Sigmoid colon (tissue), 4 donors: Measurements from ENCODE around the gene ZNRD2.

Source experiments
- EP300 ChIP-seq, 4 donors: sonication (generic); formaldehyde crosslinking; IDR thresholded peaks; one replicate each; pipeline ENCODE4 v1.6.1; 2017; ENCODE audit warnings: antibody characterized with exemption in 4 of 4
- POLR2AphosphoS5 ChIP-seq, 4 donors: sonication (generic); formaldehyde crosslinking; IDR thresholded peaks; one replicate each; pipeline ENCODE4 v1.6.1; 2017; ENCODE audit warnings: antibody characterized with exemption in 4 of 4
- TF ChIP-seq, protein P1 (sequence below), 4 experiments: fragments of 450-650 bp in 3 of 4; fragments of 200-600 bp in 1 of 4; IDR thresholded peaks; one replicate each; pipeline ENCODE4 v1.5.1; 2016 to 2019; ENCODE audit warnings: antibody characterized with exemption in 4 of 4, mild to moderate bottlenecking in 3 of 4, moderate library complexity in 2 of 4

DNA sequence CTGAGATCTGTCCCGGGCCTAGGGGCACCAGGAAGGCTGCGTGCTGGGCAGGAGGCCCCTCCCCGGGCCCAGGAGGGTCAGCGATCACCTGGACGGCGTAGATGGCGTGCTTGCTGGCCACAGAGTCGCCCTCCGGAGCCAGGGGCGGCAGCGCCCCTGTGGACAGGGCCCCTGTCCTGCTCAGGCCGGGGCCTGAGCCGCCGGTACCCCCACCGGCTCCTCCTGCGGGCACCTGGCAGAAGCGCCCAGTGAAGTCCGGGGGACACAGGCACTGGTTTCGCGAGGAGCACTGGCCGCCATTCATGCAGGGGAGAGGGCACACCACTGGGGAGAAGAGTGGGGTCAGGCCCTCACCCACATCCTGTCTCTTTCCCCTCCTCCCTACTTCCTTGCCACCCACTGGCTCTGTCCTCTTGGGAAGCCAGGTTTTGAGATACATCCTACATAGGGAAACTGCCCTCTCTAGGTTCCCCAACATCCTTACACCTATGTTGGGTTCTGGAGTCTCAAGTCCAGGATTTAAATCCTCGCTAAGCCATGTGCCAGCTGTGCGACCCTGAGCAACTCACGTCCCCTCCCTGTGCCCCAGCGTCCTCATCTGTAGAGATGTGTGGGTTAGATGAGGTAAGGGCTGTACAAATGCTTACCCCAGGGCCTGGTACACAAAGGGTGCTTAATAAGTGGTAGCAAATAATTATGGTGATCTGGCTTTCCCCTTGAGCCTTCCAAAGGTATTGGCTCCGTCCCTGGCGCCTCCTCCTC, 16.0 kb upstream of the ZNRD2 start:
- TF ChIP-seq, protein P1, sequence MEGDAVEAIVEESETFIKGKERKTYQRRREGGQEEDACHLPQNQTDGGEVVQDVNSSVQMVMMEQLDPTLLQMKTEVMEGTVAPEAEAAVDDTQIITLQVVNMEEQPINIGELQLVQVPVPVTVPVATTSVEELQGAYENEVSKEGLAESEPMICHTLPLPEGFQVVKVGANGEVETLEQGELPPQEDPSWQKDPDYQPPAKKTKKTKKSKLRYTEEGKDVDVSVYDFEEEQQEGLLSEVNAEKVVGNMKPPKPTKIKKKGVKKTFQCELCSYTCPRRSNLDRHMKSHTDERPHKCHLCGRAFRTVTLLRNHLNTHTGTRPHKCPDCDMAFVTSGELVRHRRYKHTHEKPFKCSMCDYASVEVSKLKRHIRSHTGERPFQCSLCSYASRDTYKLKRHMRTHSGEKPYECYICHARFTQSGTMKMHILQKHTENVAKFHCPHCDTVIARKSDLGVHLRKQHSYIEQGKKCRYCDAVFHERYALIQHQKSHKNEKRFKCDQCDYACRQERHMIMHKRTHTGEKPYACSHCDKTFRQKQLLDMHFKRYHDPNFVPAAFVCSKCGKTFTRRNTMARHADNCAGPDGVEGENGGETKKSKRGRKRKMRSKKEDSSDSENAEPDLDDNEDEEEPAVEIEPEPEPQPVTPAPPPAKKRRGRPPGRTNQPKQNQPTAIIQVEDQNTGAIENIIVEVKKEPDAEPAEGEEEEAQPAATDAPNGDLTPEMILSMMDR (IDR thresholded peaks at IDR 0.05) = no peak
- TF ChIP-seq POLR2AphosphoS5 (IDR thresholded peaks at IDR 0.05) (no peak), EP300 (IDR thresholded peaks at IDR 0.05) (no peak)
